GM12801 (cell line): ENCODE data around the gene ALAS2.

Experiments used
- TF ChIP-seq, protein P1 (sequence below): IDR thresholded peaks from one replicate; pipeline ENCODE4 v1.5.1; 2011; ENCODE audit warnings: control low read depth; ENCODE audit not compliant: insufficient read length; ENCODE audit errors: extremely low read depth

Gene ALAS2

DNA sequence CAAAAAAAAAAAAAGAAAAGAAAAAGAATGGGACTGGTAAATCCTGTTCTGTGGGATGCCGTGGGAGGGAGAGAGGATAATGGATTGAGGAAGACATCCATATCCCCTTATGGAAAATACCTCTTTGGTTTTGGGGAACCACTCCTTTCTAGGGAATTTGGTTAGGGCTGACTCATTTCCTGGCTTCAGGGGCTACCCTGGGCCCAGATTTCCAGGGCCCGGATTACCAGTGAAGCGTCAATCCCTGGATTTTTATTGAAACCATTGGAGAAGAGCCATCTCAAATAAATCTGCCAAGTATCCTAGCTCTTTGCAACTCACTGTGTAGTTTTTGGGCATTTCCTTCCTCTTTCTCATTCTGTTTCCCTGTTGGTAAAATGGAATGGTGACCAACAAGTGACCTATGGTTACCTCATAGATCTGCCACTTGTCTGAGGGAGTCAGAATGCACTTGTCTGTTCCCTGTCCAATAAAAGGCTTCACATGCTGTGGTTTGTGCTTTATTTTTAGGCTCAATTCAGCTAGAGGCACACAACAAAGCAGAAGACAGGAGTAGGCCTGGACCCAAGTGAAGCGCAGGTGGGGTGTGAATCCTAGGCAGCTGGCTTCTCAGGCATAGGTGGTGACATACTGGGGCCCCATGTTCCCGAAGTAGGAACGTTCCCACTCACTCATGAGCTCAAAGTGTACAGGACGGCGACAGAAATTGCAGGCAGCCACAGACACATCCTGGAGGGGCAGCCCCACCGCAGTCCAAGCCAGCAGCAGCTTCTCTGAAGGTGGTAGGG, 22.0 kb downstream of the ALAS2 start:
- TF ChIP-seq, protein P1, sequence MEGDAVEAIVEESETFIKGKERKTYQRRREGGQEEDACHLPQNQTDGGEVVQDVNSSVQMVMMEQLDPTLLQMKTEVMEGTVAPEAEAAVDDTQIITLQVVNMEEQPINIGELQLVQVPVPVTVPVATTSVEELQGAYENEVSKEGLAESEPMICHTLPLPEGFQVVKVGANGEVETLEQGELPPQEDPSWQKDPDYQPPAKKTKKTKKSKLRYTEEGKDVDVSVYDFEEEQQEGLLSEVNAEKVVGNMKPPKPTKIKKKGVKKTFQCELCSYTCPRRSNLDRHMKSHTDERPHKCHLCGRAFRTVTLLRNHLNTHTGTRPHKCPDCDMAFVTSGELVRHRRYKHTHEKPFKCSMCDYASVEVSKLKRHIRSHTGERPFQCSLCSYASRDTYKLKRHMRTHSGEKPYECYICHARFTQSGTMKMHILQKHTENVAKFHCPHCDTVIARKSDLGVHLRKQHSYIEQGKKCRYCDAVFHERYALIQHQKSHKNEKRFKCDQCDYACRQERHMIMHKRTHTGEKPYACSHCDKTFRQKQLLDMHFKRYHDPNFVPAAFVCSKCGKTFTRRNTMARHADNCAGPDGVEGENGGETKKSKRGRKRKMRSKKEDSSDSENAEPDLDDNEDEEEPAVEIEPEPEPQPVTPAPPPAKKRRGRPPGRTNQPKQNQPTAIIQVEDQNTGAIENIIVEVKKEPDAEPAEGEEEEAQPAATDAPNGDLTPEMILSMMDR = no peak

DNA sequence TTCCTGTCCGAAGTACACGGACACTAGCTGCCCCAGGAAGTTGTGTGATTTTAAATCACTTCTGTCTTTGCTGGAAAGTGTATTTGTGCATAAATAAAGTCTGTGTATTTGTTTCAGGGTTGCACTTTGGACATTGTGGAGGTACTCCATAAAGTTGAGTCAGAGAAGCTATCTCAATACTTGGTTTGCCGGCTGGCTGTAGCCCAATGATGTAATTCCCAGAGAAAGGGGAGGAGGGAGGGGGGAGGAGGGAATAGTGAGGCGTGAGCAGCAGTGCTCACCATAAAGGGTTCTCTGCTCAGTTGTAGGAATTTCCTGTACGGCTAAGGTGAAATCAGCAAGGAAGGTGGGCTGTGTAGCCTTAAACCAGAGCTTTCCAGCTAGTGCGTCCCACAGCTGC, 23.1 kb downstream of the ALAS2 start:
- TF ChIP-seq, protein P1 = no peak

DNA sequence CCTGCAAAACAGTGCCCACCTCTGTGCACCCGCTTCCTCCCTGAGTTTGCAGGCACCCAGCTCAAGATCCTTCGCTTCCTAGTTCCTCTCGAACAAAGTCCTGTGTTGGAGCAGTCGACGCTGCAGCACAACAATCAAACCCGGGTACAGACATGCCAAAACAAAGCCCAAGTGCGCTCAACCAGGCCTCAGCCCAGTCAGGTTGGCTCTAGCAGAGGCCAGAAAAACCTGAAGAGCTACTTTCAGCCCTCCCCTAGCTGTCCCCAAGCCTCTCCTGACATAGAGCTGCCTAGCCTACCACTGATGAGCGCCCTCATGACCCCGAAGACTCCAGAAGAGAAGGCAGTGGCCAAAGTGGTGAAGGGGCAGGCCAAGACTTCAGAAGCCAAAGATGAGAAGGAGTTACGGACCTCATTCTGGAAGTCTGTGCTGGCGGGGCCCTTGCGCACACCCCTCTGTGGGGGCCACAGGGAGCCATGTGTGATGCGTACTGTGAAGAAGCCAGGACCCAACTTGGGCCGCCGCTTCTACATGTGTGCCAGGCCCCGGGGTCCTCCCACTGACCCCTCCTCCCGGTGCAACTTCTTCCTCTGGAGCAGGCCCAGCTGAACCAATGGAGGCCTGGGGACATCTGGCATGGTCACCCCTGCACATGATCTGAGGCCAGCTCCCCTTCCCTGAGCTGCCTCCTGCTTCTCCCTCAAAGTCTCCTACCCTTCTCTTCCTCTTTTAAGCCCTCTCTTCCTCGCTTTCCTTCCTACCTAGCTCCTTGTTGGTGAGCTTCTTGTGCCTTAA, 23.8 kb downstream of the ALAS2 start:
- TF ChIP-seq, protein P1 = no peak

DNA sequence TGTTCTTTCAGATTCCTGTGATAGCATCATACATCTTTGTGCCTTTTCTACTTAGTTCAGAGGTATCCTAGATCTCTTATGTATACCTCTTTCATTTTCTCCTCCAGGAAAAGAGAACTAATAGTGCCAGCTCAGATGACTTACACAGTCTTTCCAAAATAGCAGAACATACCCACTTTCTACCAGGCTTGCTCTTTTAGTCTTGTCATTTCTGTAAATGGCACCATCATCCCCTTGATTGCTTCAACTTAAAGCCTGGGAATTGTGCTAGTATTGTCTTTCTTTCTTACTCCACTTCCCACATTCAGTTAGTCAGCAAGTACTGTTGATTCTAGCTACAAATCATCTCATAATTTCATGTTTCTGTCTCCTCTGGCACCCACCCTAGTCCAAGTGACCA, 25.5 kb downstream of the ALAS2 start:
- TF ChIP-seq, protein P1 = no peak

DNA sequence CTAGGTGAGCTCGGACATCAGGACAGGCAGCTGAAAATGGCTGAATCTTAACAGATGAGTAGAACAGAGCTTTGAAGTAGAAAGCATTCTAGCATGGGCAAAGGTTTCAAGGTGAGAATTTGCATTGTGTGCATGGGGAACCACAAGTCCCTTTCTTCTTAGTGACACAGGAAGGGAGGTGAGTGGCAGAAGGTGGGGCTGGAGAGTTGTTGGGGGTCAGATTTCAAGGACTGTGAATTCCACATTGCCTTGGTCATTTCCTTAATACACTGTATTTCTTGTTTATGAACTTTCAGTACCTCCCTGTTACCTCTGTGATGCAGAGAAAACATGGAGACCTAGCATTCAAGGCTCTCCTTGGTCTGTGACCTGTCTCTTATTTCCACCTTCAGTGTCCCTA, 26.5 kb downstream of the ALAS2 start:
- TF ChIP-seq, protein P1 = no peak

DNA sequence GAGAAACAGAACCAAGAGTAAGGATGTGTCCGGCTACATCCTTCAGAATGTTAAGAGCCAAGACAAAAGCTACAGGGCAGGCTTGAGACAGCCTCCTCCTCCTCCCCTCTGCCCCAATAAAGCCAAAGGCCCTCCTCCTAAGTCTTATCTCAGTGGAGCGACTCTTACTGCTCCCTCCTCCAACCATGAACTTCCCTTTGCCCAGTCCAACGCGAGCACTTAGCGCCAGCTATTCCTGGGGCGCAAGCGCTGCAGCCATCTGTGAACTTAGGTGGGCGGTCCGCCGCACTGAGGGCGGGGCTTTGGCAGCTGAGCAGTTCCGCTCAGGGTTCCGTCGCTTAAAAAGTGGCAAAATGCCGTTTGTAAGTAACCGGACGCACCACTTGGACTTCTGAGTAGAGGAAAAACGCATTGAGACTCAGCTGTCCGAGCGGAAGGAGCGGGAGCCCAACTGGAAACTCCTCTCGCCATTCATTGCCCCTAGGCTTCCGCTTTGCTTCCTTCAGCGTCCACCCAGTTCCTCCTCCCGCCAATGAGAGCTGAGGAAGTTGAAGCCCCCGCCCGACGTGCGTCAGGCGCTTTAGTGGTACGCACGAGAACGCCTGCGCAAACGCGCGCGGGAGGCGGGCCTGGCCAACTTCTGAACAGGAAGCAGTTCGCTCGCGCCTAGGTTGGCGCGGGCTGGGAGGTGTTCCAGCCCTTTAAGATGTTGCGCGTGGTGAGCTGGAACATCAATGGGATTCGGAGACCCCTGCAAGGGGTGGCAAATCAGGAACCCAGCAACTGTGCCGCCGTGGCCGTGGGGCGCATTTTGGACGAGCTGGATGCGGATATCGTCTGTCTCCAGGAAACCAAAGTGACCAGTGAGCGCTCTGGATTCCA, 30.8 kb downstream of the ALAS2 start, which contains the start of gene APEX2:
TSS of gene APEX2 (plus strand) at position 647 of the 882 bp plus-strand sequence. CDS start at position 707, 60 bp downstream.
- TF ChIP-seq, protein P1 = no peak

DNA sequence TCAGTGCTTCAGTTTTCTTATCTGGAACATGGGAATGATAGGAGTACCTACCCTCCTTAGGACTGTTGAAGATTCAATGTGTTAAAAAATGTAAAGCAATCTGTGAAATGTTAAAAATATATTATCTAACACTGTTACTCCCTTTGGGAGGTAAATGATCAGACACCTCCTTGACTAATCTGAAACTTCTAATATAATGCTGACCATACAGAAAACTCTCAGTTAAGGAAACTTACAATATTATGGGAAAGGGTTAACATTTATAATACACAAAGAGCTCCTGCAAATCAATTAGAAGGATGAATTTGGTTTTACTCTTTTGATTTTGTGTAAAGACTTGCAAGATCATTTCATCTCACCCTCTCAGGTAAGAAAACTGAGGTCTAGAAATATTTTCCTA, 35.2 kb downstream of the ALAS2 start:
- TF ChIP-seq, protein P1 = no peak
